GM18511 (cell line): Measurements from ENCODE around the gene DMPK.

ENCODE experiments used
- ATAC-seq: cut with Tn5 transposase; IDR thresholded peaks from one replicate; pipeline ENCODE4 v1.9.1; 2021; ENCODE audit warnings: mild to moderate bottlenecking, moderate library complexity; ENCODE audit not compliant: unreplicated experiment

Gene DMPK

DNA sequence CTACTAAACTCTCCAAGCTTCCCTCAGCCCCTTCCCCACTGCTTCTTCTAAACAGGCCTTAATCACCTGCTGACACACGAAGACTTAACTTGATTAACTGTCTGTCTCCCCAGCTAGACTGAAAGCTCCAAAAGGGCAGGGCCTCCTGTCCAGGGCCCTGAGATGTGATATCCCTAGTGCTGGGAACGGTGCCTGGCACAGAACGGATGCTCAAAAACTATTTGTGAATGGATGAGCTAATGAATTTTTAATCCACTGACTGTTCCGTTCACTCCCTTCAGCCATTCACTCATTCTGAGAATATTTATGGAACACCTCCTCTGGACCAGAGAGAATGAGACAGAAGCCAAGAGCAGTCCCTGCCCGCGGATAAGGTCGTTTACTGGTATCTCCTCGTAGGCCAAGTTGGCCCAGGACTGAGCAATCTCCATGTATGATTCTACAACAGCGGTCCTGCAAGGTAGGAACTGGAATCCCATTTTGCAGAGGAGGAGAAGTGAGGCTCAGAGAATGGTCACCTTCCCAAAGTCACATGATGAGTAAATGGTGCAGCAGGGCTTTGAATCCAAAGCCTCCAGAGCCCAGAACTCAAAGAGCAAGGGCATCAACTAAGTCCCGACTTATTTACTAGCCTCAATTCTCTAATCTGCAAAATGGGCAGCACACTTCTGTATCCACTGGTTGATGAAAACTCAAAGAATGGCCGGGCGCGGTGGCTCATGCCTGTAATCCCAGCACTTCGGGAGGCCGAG, 6.9 kb upstream of the DMPK start:
- no peak for ATAC-seq

DNA sequence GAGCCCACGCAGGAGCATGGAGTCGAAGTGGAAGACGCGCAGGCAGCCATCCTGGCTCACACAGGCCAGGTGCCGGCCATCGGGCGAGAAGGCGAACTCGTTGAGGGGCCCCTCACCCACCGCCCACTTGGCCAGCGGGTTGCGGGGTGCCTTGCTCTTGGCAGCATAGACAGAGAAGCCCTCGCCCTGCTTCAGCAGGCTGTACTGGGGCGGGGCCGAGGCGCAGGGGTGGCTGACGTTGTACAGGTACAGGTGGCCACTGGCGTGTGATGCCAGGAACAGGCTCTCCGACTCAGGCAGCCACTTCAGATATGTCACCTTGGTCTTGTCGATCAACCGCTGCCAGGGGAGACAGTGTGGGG, 4.2 kb upstream of the DMPK start:
- ATAC-seq: no peak

DNA sequence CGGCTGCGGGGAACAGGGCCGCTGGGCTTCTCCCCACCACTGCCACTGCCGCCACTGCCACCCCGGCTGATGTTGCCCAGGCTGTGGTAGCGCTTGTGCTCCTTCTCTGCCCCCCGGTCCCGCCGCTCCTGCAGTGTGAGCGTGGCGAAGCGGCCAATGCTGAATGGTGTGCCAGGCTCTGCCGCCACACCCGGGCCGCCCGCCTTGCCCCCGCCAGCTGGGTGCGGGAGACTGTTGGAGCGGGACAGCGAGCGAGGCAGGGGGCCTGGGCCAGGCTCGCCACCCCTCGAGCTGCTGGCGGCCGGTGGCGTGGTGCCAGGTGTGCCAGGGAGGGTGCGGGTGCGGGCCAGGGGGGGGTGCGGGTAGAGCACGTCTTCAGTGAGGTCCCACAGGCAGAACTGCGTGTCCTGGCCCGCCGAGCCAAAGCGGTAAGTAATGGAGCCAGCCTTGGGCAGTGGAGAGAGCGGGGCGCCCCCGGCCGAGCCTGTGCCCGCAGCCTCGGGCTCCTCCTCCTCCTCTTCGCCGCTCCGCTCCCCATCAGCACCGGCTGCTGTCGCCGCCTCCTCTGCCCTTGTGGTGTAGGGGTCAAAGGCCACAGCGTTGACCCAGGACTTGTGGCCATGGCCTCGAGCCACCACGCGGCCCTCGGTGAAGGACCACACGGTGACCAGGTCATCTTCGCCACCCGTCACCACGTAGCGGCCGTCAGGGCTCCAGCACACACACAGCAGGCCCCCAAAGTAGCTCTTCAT, 3.7 kb upstream of the DMPK start:
- no peak for ATAC-seq

DNA sequence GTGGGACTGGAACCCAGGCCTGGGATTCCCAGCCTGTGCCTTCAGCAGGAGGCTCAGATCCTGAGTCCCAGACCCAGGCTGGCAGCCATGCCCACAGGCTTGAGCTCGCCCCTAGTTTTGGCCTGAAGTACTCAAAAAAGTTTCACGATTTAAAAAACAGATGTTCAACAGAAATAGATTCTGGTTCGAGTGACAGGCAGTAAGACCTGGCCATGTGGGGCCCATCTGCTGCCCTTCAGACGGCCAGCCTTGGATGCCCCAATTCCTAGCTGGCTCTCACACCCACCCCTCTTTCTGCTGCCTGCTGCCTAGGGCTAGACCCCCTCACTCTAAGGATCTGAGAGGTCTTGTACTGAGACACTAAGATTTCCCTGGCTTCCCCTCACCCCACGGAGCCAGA, 2.8 kb upstream of the DMPK start:
- no peak for ATAC-seq

DNA sequence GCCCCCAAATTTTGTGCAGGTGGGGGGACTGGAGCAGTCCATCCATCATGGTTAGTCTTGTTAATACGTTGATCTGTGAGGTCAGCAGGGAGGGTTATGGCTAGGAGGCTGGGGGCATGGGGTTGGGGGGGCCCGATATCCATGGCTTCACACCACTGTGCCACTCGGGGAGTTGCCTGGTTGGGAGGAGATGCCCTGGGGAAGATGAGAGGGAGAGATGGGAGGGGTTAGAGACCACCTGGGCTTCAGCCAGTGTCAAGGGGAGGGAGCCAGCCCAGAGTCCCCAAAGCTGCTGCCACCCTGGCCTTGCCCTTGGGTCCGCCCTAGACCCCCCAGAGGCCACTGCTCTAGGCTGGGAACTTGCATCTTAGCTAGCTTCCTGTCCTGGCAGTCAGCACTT, 1.8 kb upstream of the DMPK start:
- ATAC-seq: no peak

DNA sequence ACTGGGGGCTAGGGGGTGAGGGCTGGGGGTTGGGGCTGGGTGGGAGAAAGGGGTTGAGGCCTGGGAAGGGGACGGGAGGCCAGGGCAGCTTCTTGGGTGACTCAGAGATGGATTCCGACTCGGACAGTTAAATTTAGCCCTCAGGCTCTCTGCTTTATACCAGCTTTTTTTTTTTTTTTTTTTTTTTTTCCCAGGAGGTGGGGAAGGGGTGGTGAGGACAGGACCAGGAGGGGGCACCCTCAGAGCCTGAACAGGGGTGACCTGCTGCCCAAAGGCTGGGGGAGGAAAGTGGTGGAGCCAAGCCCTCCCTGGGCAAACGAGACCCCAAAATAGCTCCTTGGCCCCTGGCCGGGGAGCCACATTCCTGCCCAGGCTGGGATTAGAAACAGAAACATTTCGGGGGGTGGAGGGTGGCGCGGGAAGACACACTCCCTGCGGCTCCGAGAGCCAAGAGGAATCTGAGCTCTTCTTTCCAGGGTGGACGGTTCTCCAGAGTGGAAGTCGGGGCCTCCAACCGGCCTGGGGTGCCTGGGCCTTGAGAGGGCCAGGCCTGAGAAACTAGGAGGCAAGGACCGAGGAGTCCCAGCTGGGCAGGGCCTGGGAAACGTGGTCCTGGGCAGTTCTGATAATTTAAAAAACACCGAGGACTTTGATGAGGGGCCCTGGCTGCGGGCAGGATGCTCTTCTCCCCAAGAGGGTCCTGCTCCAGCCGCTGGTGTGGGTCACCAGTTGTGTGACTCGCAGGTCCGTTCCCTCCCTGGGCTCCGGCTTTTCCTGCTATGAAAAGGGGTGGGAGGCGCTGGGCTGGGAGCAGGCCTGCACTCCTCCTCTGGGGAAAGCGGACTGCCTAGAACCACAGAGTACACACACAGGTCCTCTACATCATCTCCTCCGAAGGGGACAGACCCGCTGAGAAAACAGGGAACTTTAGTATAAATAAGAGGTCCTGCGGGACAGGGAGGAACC, 813 bp upstream of the DMPK start:
- no peak for ATAC-seq

DNA sequence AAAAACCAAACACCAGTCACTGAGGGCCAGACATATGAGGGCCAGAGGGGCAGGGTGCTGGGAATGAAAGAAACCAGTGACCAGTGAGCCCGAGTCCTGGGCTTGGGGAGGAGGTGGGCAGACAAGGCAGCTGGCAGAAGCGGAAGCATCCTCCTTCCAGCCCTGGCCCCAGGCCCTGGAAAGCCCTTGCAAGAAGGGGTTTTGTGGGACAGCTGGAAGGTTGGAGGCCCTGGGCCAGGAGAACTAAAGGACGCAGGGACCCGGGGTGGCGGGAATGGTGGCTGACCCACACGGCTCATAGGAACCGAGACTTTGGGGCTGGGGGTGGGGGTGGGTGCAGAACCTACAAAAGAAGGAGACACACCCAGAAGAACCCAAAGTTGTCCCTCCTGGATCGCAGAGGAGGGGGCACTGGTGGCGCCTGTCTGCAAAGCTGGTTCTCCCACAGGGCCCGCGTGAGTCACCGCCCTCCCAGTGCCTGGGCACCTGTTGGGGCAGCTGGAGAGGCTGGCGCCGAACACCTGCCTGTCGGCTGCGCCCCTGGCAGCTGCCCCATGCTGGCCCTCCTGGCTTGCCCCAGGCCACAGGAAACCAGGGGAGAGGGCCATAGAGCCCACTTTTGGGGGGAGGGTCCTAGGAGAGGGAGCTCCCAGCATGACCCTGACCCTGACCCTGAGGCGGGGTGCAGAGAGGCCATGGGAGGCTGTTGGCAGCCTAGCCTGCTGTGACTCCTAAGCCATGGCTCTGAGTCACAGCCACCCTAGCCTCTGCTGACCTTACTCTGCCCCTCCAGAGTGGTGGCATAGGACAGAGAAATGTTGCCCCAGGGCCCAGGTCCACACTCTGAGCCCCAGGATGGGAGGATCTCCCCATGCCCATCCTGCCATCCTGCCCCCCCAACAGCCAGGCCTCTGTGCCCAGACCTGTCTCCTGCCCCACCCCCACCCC, 802 bp downstream of the DMPK start:
- ATAC-seq: no peak

DNA sequence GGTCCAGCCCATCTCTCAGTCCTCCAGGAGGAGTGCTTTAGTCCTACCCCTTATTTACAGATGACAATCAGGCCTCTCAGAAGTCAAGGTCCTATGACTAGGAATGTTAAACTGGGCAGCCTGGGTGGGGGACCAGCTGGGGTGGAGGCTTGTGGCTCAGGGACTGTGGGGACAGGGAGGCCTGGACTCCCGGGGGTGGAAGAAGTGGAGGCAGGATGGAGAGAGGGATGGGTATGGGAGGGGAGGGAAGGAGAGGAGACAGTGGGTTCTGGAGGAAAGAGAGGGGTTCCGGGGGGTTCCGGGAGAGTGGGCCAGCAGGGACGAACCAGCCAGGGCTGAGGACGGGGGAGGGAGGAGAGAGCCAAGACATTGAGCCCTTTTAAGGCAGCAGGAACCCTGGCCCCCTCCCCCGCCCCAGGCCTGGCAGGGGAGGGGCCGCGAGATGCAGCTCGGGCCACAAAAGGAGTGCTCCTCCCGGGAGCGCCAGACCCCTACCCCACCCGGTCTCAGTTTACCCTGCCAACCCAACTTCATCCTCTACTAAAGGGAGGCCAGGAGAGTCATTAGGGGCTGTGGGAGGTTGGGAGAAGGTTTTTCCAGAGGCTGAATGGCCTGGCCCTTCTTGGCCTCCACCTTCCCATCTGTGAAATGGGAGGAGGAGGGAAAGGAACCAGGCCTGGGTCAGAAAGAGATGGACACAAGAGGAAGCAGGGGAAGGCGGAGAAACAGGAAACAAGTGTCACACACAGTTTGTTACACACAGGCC, 1.7 kb downstream of the DMPK start:
- ATAC-seq: no peak

DNA sequence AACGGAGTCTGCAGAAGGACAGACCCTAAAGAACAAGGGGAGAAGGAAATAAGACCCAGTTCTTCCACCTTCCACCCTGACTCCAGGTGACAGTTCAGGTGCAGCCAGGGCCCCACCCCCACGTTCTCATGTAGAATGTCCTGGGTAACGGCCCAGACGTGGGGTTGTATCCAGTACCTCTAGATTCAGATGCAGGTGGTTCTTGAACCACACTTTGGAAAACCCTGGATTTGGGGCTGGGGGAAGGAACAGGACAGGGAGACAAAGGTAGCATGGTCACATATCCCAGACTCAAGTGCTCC, 2.2 kb downstream of the DMPK start:
- ATAC-seq: no peak

DNA sequence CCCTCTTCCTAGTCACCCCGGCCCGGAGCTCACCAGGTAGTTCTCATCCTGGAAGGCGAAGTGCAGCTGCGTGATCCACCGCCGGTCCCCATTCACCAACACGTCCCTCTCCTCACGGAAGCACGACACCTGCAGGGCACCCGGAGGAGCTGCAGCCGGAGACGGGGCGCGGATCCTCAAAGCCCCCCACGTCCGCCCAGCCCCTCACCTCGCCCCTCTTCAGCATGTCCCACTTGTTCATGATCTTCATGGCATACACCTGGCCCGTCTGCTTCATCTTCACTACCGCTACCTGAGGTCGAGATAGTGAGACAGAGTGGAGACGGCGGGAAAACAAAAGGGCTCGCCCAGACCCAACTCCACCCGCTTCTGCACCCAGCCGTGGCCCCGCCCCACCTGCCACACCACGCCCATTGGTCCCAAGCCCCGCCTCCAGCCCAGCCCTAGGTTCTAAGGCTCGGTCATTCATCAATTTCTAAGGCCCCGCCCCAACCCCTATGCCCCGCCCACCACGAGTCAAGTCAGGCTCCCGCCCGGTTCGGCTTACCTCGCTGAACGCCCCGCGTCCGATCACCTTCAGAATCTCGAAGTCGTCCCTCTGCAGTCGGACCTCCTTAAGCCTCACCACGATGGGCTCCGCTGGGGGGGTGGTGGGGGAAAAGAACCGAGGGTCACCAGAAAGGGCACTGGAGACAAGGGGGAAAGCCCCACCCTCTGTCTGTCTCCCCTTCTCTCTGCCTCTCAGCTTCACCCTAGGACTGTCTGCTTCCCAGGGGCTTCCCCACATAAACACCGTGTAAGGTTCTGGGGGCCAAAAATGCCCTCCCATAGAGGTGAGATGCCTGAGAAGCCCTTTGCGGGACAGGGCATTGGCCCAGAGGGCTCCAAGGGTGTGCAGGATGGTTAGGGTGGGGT, 2.8 kb downstream of the DMPK start:
- peak; percentile 85 for ATAC-seq

DNA sequence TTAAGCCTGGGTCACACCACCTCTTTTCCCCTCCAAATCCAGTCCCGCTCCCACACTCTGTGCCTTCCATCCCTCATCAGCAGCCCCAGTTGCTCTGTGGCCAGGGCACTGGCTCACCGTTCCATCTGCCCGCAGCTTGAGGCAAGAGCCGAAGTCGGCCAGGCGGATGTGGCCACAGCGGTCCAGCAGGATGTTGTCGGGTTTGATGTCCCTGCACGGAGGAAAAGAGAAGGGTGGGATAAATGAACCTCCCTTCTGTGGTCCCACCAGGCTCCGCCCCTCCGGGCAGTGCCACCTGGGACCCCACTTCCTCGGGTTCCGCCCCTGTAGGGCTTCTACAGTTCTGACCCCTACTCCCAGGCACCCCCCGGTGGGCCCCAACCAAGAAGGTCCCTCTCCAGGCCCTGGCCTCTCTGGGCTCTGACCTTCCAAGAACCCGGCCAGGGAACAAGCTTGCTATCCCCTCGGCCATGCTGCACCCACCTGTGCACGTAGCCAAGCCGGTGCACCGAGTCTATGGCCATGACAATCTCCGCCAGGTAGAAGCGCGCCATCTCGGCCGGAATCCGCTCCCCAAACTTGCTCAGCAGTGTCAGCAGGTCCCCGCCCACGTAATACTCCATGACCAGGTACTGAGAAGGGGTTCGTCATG, 4.2 kb downstream of the DMPK start:
- ATAC-seq: no peak

DNA sequence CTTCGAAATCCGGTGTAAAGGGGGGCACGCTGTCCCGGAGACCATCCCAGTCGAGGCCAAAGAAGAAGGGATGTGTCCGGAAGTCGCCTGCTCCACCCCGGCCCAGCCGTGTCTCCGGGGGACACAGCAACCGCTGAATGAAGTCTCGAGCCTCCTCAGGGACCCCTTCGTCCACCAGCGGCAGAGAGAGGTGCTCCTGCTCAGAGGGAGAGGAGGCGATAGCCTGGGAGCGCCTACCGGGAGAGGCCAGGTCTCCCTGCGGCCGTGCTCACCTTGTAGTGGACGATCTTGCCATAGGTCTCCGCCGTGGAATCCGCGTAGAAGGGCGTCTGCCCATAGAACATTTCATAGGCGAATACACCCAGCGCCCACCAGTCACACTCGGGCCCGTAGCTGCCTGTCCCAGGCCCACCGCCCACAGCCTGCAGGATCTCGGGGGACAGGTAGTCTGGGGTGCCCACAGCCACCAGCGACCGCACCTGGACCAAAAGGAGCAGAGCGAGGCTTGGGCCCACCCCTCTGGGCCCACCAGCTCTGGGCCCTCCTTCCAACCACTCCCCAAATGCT, 4.8 kb downstream of the DMPK start:
- no peak for ATAC-seq

DNA sequence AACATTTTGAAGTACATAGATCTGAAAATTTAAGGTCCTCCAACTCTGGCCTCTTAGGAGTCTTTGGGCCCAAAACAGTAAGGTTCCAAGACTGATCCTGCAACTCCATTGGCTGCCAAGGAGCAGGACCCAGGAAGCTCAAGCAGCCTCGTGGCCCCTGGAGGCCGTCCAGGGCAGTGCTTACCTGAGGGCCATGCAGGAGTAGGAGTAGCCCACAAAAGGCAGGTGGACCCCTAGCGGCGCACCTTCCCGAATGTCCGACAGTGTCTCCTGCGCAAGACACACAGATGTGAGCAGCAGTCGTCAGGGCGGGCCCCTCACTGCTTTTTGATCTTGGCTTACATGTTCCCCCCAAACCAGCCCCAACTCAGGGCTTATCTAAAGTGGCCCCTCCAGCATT, 7.5 kb downstream of the DMPK start:
- no peak for ATAC-seq

DNA sequence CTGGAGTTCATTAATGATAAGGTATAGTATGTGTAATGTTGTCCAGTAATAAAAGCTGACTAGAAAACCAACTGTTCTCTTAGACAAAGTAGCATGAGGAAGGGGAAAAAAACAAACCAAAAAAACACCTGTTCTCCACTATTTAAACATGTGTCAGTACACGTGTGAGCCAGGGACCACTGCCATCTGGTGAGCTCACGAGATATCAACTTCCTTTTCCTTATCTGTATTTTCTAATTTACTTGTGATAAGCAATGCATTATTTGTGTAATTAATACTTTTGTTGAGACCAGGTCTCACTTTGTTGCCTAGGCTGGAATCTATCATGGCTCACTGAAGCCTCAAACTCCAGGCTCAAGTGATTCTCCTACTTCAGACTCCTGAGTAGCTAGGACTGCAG, 8.9 kb downstream of the DMPK start:
- ATAC-seq: no peak

DNA sequence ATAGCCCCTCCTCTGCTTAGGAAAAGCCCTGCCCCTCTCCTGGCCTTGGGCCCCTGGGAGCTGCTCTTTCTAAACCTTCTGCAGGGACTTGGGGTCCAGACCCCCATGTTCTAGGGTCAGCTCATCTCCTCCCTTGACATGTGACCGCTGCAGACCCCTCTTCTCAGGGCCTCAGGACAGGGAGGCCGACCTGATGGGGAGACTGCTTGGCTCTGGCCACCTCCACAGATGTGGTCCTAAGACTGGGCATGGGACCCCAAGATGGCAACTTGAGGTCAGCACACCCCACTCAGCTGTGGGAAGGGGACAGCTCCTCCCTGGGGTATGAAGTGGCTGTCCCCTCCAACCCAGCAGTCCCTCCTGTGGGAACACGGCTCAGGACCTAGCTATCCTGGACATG, 9.4 kb downstream of the DMPK start:
- no peak for ATAC-seq

DNA sequence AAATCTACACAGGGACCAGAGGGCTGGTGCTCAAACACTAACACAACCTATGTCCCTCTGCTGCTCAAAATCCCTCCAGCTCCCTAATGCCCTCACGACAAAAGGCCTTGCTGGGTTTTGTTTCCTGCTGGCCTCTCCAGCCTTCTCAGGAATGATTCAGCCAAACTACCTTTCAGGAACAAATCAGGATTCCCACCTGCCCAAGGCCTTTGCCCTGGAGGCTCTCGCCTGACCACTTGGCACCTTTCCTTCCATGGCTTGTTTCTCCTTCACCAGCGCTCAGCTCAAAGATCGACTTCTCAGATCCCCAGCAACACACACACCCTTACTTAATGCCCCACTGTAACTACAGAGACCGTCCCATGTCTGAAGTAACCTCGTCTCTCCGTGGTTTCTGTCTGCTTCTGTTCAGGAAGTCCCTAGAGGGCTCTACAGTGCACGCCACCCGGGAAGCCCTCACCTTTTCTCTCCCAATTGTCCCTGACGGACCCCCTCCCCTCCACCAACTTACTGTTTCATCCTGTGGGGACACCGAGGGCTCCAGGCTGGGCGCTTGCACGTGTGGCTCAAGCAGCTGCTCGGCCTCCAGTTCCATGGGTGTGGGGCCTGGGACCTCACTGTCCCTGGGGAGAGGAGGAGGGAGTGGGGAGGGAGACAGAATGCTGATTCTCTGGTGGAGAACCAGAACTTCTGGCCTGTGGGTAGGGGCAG, 10.0 kb downstream of the DMPK start:
- ATAC-seq: no peak

DNA sequence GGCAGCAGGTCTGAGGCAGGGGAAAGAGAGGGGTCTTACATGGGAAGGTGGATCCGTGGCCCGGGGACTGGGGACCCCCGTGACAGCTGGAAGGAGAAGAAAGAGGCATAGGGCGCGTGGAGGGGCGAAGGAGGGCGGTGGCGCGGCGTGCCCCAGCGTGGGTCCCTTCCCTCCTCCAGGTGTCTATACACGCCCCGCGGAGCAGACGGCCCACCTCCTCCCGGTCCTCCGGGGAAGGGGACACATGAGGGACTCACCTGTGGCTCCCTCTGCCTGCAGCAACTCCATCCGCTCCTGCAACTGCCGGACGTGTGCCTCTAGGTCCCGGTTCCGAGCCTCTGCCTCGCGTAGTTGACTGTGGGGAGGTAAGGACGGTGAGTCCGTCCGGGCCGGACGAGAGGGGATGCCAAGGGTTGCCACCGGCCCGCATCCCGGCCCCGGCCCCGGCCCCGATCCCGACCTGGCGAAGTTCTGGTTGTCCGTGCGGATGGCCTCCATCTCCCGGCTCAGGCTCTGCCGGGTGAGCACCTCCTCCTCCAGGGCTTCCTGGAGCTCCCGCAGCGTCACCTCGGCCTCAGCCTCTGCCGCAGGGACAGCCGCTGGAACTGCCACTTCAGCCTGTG, 10.9 kb downstream of the DMPK start:
- no peak for ATAC-seq
